B cell (primary cell): Measurements from ENCODE around the gene RICTOR. TPM values are rescaled to one million over a fixed set of nuclear protein-coding genes. Genes with fewer than 3 reads are reported as not detected.

Experiments used
- ATAC-seq: fragments of 200-7000 bp; cut with Tn5 transposase; one replicate; pipeline ENCODE4 v1.10.0; 2021; ENCODE audit warnings: low read depth, mild to moderate bottlenecking, moderate number of reproducible peaks, moderate library complexity
- CTCF ChIA-PET: fragments of 350-600 bp; sonication (Branson Sonifier 250); formaldehyde crosslinking; loops from one replicate; lab custom pipeline; 2021; ENCODE audit warnings: antibody characterized with exemption, inconsistent platforms; lab: Charles Lee
- POLR2A ChIA-PET: fragments of 350-600 bp; sonication (Branson Sonifier 250); formaldehyde crosslinking; loops from one replicate; lab custom pipeline; 2021; ENCODE audit warnings: antibody characterized with exemption; lab: Charles Lee
- DNase-seq: peaks from one replicate; pipeline ENCODE4 v3.0.0; 2013
- H2AFZ ChIP-seq: 2 replicates; pipeline ENCODE4 v1.6.1; 2012; ENCODE audit warnings: mild to moderate bottlenecking, low read depth, low read length; ENCODE audit not compliant: insufficient read depth, poor library complexity, severe bottlenecking
- H3K27ac ChIP-seq, 2 donors: 1 replicate in 1 of 2; 2 replicates in 1 of 2; pipeline ENCODE4 v1.5.1; 2012 to 2013; ENCODE audit warnings: low read length in 2 of 2, mild to moderate bottlenecking in 2 of 2, moderate library complexity in 1 of 2
- H3K27me3 ChIP-seq, 4 experiments: fragments of 200-600 bp in 1 of 4; sonication (generic) in 1 of 4; replicated peaks in 1 of 4; 1 replicate in 2 of 4; 2 replicates in 2 of 4; pipeline versions ENCODE4 v1.6.1 to v1.7.0; 2013 to 2016; ENCODE audit warnings: low read length in 3 of 4, mild to moderate bottlenecking in 2 of 4, mixed read lengths in 1 of 4, moderate library complexity in 1 of 4; ENCODE audit not compliant: insufficient read depth in 4 of 4, control insufficient read depth in 3 of 4; ENCODE audit errors: control extremely low read depth in 1 of 4
- H3K36me3 ChIP-seq, 2 experiments: replicated peaks in 1 of 2; 1 replicate in 1 of 2; 2 replicates in 1 of 2; pipeline versions ENCODE4 v1.6.1 to v1.7.1; 2013; ENCODE audit warnings: low read length in 1 of 2; ENCODE audit not compliant: insufficient read depth in 2 of 2, control insufficient read depth in 1 of 2; ENCODE audit errors: control extremely low read depth in 1 of 2, extremely low read depth in 1 of 2
- H3K4me1 ChIP-seq, 2 donors: fragments of 200-600 bp in 1 of 2; sonication (generic) in 1 of 2; 1 replicate in 1 of 2; 2 replicates in 1 of 2; pipeline versions ENCODE4 v1.5.1 to v1.6.1; 2013 to 2017; ENCODE audit warnings: low read length in 2 of 2; ENCODE audit not compliant: control insufficient read depth in 2 of 2, insufficient read depth in 2 of 2
- H3K4me2 ChIP-seq: replicated peaks from 2 replicates; pipeline ENCODE3; 2012; ENCODE audit warnings: mild to moderate bottlenecking, low read depth, low read length; ENCODE audit not compliant: poor library complexity, severe bottlenecking
- H3K4me3 ChIP-seq, 5 experiments: fragments of 200-600 bp in 1 of 5; sonication (generic) in 1 of 5; 1 replicate in 3 of 5; 2 replicates in 2 of 5; pipeline versions ENCODE4 v1.5.1 to v1.7.0; 2011 to 2016; ENCODE audit warnings: low read length in 4 of 5, mild to moderate bottlenecking in 4 of 5, low read depth in 2 of 5, control low read depth in 1 of 5, moderate library complexity in 1 of 5; ENCODE audit not compliant: insufficient read depth in 1 of 5; ENCODE audit errors: control extremely low read depth in 1 of 5, extremely low read depth in 1 of 5
- H3K79me2 ChIP-seq: fragments of 200-600 bp; sonication (generic); one replicate; pipeline ENCODE4 v1.6.0; 2016; ENCODE audit warnings: low read length; ENCODE audit not compliant: control insufficient read depth, insufficient read depth
- H3K9ac ChIP-seq: fragments of 200-600 bp; sonication (generic); 2 replicates; pipeline ENCODE4 v1.6.1; 2017; ENCODE audit warnings: mild to moderate bottlenecking, low read length, moderate library complexity
- H3K9me3 ChIP-seq, 3 donors: one replicate each; pipeline versions ENCODE4 v1.6.1 to v1.7.1; 2013; ENCODE audit warnings: low read length in 2 of 3; ENCODE audit not compliant: control insufficient read depth in 2 of 3, insufficient read depth in 1 of 3; ENCODE audit errors: control extremely low read depth in 1 of 3
- H4K20me1 ChIP-seq: 2 replicates; pipeline ENCODE4 v1.6.0; 2012; ENCODE audit warnings: mild to moderate bottlenecking, low read length; ENCODE audit not compliant: insufficient read depth, control insufficient read depth, poor library complexity, severe bottlenecking
- H3K27ac Mint-ChIP-seq: one replicate; pipeline ENCODE4 v1.8.0; 2021; ENCODE audit warnings: mixed read lengths
- H3K27me3 Mint-ChIP-seq: one replicate; pipeline ENCODE4 v1.8.0; 2021; ENCODE audit warnings: mixed read lengths
- H3K4me1 Mint-ChIP-seq: one replicate; pipeline ENCODE4 v1.8.0; 2021; ENCODE audit warnings: mixed read lengths
- H3K4me3 Mint-ChIP-seq: one replicate; pipeline ENCODE4 v1.8.0; 2021; ENCODE audit warnings: mixed read lengths
- H3K9me3 Mint-ChIP-seq: one replicate; pipeline ENCODE4 v1.8.0; 2022; ENCODE audit warnings: mixed read lengths; ENCODE audit not compliant: insufficient read depth
- CTCF ChIP-seq: fragments of 200-600 bp; IDR thresholded peaks from one replicate; pipeline ENCODE4 v1.8.0; 2022; ENCODE audit warnings: antibody characterized with exemption, mild to moderate bottlenecking
- EZH2 ChIP-seq: IDR thresholded peaks from 2 replicates; pipeline ENCODE4 v1.6.1; 2012; ENCODE audit warnings: borderline replicate concordance, low read depth, mild to moderate bottlenecking, moderate library complexity, low read length; ENCODE audit not compliant: insufficient read depth, poor library complexity, severe bottlenecking
- WGBS: methylation state at CpG from one replicate; pipeline ENCODE4 v1.1.5; 2013; ENCODE audit warnings: missing lambda C conversion rate; ENCODE audit not compliant: insufficient coverage; 5-methylcytosine and 5-hydroxymethylcytosine counted together
- intact Hi-C: fragments of 100-400 bp; cut with micrococcal nuclease; formaldehyde crosslinking; loops from one replicate; pipeline ENCODE4 v1.10.0; 2022
- polyA plus RNA-seq: library from polyadenylated mRNA; depleted of rRNA; stranded (reverse); fragments of >200 nt; gene quantifications from 2 replicates; pipeline ENCODE4 v1.2.3, GENCODE V29; 2012
- total RNA-seq, 2 donors: library from RNA; stranded (reverse); fragments of 120-200 nt in 1 of 2; gene quantifications; 1 replicate in 1 of 2; 2 replicates in 1 of 2; pipeline versions ENCODE4 v1.2.3 to v1.2.4, GENCODE V29; 2013 to 2022

RICTOR gene
- total and polyA plus RNA-seq, 2 donors (not counting 1 experiment from before 2014, with no cell fraction given), result 15.4 to 84.3 TPM

DNA sequence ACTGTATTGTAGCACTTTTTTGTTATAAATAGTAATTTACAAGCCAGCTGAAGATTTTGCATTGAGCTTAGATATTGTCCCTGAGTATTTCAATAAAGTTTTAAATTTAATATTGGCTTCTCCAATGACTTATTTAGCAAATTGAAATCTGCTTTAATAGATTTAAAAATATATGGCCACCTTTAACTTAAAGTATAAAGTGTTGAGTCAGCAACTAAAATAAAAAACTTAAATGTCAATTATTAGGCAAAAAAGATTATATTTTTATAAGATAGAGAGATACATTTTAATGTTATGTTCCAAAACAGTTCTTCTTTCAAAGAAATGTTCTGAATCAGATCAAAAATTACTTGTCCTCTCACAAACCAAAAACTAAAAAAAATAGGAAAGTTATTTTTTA, 167.7 kb downstream of the RICTOR start:
- H3K27me3 ChIP-seq, result peaks cover 0 to 13% (median 0%) of the 10 kb centered on the region in 4 experiments
- intact Hi-C loops, result no loop called here

DNA sequence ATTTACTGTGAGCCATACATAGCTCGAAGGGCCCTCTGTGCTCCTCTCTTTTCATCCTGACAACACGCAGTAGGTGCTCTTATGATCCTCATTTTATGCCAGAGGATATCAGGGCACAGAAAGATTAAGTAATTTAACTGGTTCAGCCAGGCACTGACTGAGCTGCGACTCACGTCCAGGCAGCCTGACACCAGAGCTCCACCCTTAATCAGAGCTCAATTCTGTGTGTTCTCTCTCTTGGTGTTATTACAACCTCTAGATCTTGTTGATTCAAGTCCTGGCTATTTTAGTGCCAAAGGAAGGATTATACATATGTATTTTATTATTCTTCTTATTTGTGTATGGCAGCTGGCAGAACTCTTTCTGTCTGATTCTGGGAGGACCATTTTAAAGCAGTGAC, 168.7 kb downstream of the RICTOR start:
- no peaks in the 10 kb centered on the region for H3K79me2 ChIP-seq
- H3K9ac ChIP-seq, result no peak overlapping the region
- peaks cover 0 to 13% (median 2%) of the 10 kb centered on the region in 4 experiments for H3K27me3 ChIP-seq
- TF ChIP-seq EZH2, result no peak
- no peak for TF ChIP-seq CTCF
- POLR2A ChIA-PET, result no interaction called here
- no peak overlapping the region for H3K4me3 ChIP-seq
- ATAC-seq (no peak), DNase-seq (no peak)
- no peaks in the 10 kb centered on the region for H3K36me3 ChIP-seq
- Mint-ChIP-seq H3K4me3 (no peak overlapping the region), H3K27ac (no peak overlapping the region), H3K9me3 (peaks cover 16% of the 10 kb centered on the region), H3K4me1 (no peaks in the 10 kb centered on the region), H3K27me3 (peaks cover 15% of the 10 kb centered on the region)
- no peak overlapping the region for H3K4me2 ChIP-seq
- no peak overlapping the region for H2AFZ ChIP-seq
- 90% methylated on average over 4 of the region's 4 CpGs for WGBS
- peaks cover 0 to 21% (median 5%) of the 10 kb centered on the region in 3 donors for H3K9me3 ChIP-seq
- H3K4me1 ChIP-seq, result no peaks in the 10 kb centered on the region
- no peak overlapping the region for H3K27ac ChIP-seq
- no peaks in the 10 kb centered on the region for H4K20me1 ChIP-seq
- CTCF ChIA-PET, result no interaction called here
- intact Hi-C loops, result no loop called here

More for the DNA sequence above, 167.7 kb downstream of the RICTOR start:
- no peak overlapping the region for H3K27ac Mint-ChIP-seq
- ATAC-seq (no peak), DNase-seq (no peak)
- H3K4me2 ChIP-seq, result no peak overlapping the region
- H3K27me3 Mint-ChIP-seq, result peaks cover 15% of the 10 kb centered on the region
- no peak overlapping the region for H2AFZ ChIP-seq
- no peaks in the 10 kb centered on the region for H3K36me3 ChIP-seq
- H3K79me2 ChIP-seq, result no peaks in the 10 kb centered on the region
- no peak overlapping the region for H3K4me3 Mint-ChIP-seq
- no peaks in the 10 kb centered on the region for H3K4me1 ChIP-seq
- H3K27ac ChIP-seq, result no peak overlapping the region
- peaks cover 0 to 21% (median 5%) of the 10 kb centered on the region in 3 donors for H3K9me3 ChIP-seq
- H3K9me3 Mint-ChIP-seq, result peaks cover 16% of the 10 kb centered on the region
- ChIA-PET CTCF (no interaction called here), POLR2A (no interaction called here)
- H3K4me1 Mint-ChIP-seq, result no peaks in the 10 kb centered on the region
- no peak for TF ChIP-seq CTCF
- no peak overlapping the region for H3K9ac ChIP-seq
- H4K20me1 ChIP-seq, result no peaks in the 10 kb centered on the region
- no peak overlapping the region for H3K4me3 ChIP-seq
